ENCODE measurements around the gene TUT1. TPM values are rescaled to one million over a fixed set of nuclear protein-coding genes. Genes with fewer than 3 reads are reported as not detected.

TUT1 gene
- 10 to 100 TPM; 12.0 to 20.3 (median 14.6) TPM for total RNA-seq
- polyA plus RNA-seq: 10 to 100 TPM; 24.6 to 33.4 TPM

- Histone ChIP-seq H3K27ac (peak within 1 kb of the TSS; percentile 81 to 93 (median 88)), H3K4me3 (peak within 1 kb of the TSS; percentile 39 to 77 (median 54)), H3K36me3 (peaks cover 0 to 48% (median 19%) of the 10 kb centered on the region in 3 donors), H3K9me3 (no peaks in the 10 kb centered on the region), H3K27me3 (no peaks in the 10 kb centered on the region), H3K4me1 (peaks cover 8 to 23% (median 19%) of the 10 kb centered on the region in 3 donors)
- FAIRE-seq (peak; percentile 49), DNase-seq (peak; percentile 90 to 97 (median 96)), ATAC-seq (peak; percentile 92 to 96 (median 93))
- WGBS, 2 donors: 0% methylated on average over 58 of the region's 58 CpGs
- intact Hi-C loops (cut with DNase I): no loop called here
- no peak for TF ChIP-seq CTCF (IDR thresholded peaks at IDR 0.05)
Measured at GRCh38 chr11:62591448-62592145, at the start of gene TUT1. TSS of gene TUT1 (minus strand) at chr11:62591523. CDS start at chr11:62591485, 38 bp downstream.

- intact Hi-C loops (cut with DNase I): no loop called here
- no peak for DNase-seq
- no peaks in the 10 kb centered on the region for H3K27me3 ChIP-seq
- no peak for TF ChIP-seq CTCF (IDR thresholded peaks at IDR 0.05)
- H3K36me3 ChIP-seq: peaks cover 3 to 93% (median 45%) of the 10 kb centered on the region in 3 donors
- H3K27ac ChIP-seq: no peak overlapping the region
- ATAC-seq: peak in 1 of 4 donors; percentile 28
- FAIRE-seq: no peak
- WGBS, 2 donors: 65 to 71% methylated on average over 6 of the region's 6 CpGs
- H3K4me3 ChIP-seq: no peak overlapping the region
- no peaks in the 10 kb centered on the region for H3K4me1 ChIP-seq
- H3K9me3 ChIP-seq: no peaks in the 10 kb centered on the region
Measured at GRCh38 chr11:62632492-62632891, 41.2 kb upstream of the TUT1 start.

GRCh38 chr11:62627713-62628112, 36.4 kb upstream of the TUT1 start:
- no peaks in the 10 kb centered on the region for H3K4me1 ChIP-seq
- no peak overlapping the region for H3K4me3 ChIP-seq
- H3K27ac ChIP-seq: no peak overlapping the region
- FAIRE-seq (no peak), ATAC-seq (no peak), DNase-seq (no peak)
- no peaks in the 10 kb centered on the region for H3K9me3 ChIP-seq
- no peak for TF ChIP-seq CTCF (IDR thresholded peaks at IDR 0.05)
- intact Hi-C loops (cut with DNase I): no loop called here
- H3K36me3 ChIP-seq: peaks cover 8 to 69% (median 44%) of the 10 kb centered on the region in 3 donors
- no peaks in the 10 kb centered on the region for H3K27me3 ChIP-seq
- WGBS, 2 donors: 89 to 93% methylated on average over 3 of the region's 3 CpGs

GRCh38 chr11:62622476-62623089, 31.3 kb upstream of the TUT1 start:
- DNase-seq (no peak), ATAC-seq (no peak), FAIRE-seq (no peak)
- peaks cover 5 to 21% (median 19%) of the 10 kb centered on the region in 3 donors for H3K36me3 ChIP-seq
- peak overlapping the region; percentile 49 to 84 (median 74) for H3K27ac ChIP-seq
- TF ChIP-seq CTCF (IDR thresholded peaks at IDR 0.05): no peak
- H3K4me3 ChIP-seq: peak overlapping the region in 3 of 4 donors; percentile 10 to 79 (median 55)
- no peaks in the 10 kb centered on the region for H3K27me3 ChIP-seq
- intact Hi-C loops (cut with DNase I): no loop called here
- H3K4me1 ChIP-seq: peaks cover 0 to 9% (median 7%) of the 10 kb centered on the region in 3 donors
- H3K9me3 ChIP-seq: no peaks in the 10 kb centered on the region
- 89 to 94% methylated on average over 7 of the region's 7 CpGs for WGBS, 2 donors
